IMR-90 (cell line): ENCODE measurements around the gene YPEL1. TPM values are rescaled to one million over a fixed set of nuclear protein-coding genes. Genes with fewer than 3 reads are reported as not detected.

ENCODE experiments used
- ATAC-seq: fragments of 200-7000 bp; cut with Tn5 transposase; 2 replicates; pipeline ENCODE4 v1.9.1; 2020; ENCODE audit warnings: low read depth, mild to moderate bottlenecking, moderate library complexity
- BruUV-seq: library from RNA; stranded (reverse); fragments of 400-500 nt; replicated peaks from 2 replicates; lab custom pipeline; 2021; lab: Mats Ljungman, UMichigan
- CTCF ChIA-PET: fragments of 300-600 bp; formaldehyde crosslinking; extraction: SDS; loops from one replicate; lab custom pipeline; 2021; ENCODE audit warnings: antibody characterized with exemption; lab: Yijun Ruan, JAX
- POLR2A ChIA-PET: fragments of 300-600 bp; sonication (Branson Sonifier 250); formaldehyde crosslinking; loops from one replicate; lab custom pipeline; 2022; ENCODE audit warnings: antibody characterized with exemption; ENCODE audit not compliant: unreplicated experiment; lab: Charles Lee
- DNase-seq: peaks from one replicate; pipeline ENCODE4 v3.0.0; 2013
- H2AFZ ChIP-seq: replicated peaks from 2 replicates; pipeline ENCODE3; 2013; ENCODE audit warnings: low read length, mild to moderate bottlenecking; ENCODE audit not compliant: poor library complexity
- H2AK5ac ChIP-seq: 2 replicates; pipeline ENCODE4 v1.6.1; 2013; ENCODE audit warnings: low read depth, low read length, inconsistent platforms
- H2AK9ac ChIP-seq: replicated peaks from 2 replicates; pipeline ENCODE3; 2013; ENCODE audit warnings: mild to moderate bottlenecking, low read depth, low read length, moderate library complexity; ENCODE audit not compliant: poor library complexity
- H2BK120ac ChIP-seq: 2 replicates; pipeline ENCODE4 v1.6.1; 2013; ENCODE audit warnings: low read depth, low read length, inconsistent platforms
- H2BK15ac ChIP-seq: 3 replicates; pipeline ENCODE4 v1.6.1; 2013; ENCODE audit warnings: low read depth, low read length, inconsistent platforms
- H2BK20ac ChIP-seq: 2 replicates; pipeline ENCODE4 v1.6.1; 2013; ENCODE audit warnings: low read depth, mild to moderate bottlenecking, inconsistent platforms, low read length, moderate library complexity
- H2BK5ac ChIP-seq: 2 replicates; pipeline ENCODE4 v1.6.1; 2013; ENCODE audit warnings: mild to moderate bottlenecking, low read depth, low read length, inconsistent platforms; ENCODE audit not compliant: poor library complexity, severe bottlenecking
- H3K14ac ChIP-seq: replicated peaks from 2 replicates; pipeline ENCODE4 v1.6.1; 2013; ENCODE audit warnings: low read depth, low read length, inconsistent platforms
- H3K18ac ChIP-seq: 2 replicates; pipeline ENCODE4 v1.6.1; 2013; ENCODE audit warnings: low read depth, low read length, control low read depth
- H3K23ac ChIP-seq: 2 replicates; pipeline ENCODE4 v1.6.1; 2013; ENCODE audit warnings: low read depth, low read length, inconsistent platforms
- H3K27ac ChIP-seq: 2 replicates; pipeline ENCODE4 v1.5.1; 2013; ENCODE audit warnings: mild to moderate bottlenecking, control low read depth, low read length; ENCODE audit not compliant: insufficient read depth
- H3K27me3 ChIP-seq: 2 replicates; pipeline ENCODE4 v1.6.1; 2013; ENCODE audit warnings: low read length; ENCODE audit not compliant: control insufficient read depth, insufficient read depth
- H3K36me3 ChIP-seq: 2 replicates; pipeline ENCODE4 v1.6.1; 2013; ENCODE audit warnings: low read length, mixed read lengths; ENCODE audit not compliant: control insufficient read depth, insufficient read depth
- H3K4ac ChIP-seq: 2 replicates; pipeline ENCODE4 v1.6.1; 2013; ENCODE audit warnings: low read depth, low read length, inconsistent platforms
- H3K4me1 ChIP-seq: 2 replicates; pipeline ENCODE4 v1.6.1; 2013; ENCODE audit warnings: low read length, mixed read lengths; ENCODE audit not compliant: control insufficient read depth, insufficient read depth
- H3K4me2 ChIP-seq: 2 replicates; pipeline ENCODE4 v1.6.1; 2013; ENCODE audit warnings: low read depth, mild to moderate bottlenecking, control low read depth, low read length, moderate library complexity
- H3K4me3 ChIP-seq: 2 replicates; pipeline ENCODE4 v1.5.1; 2013; ENCODE audit warnings: low read depth, mild to moderate bottlenecking, control low read depth, low read length, moderate library complexity; ENCODE audit not compliant: insufficient read depth
- H3K56ac ChIP-seq: 2 replicates; pipeline ENCODE4 v1.6.1; 2013; ENCODE audit warnings: low read length, inconsistent platforms; ENCODE audit not compliant: insufficient read depth; ENCODE audit errors: extremely low read depth
- H3K79me1 ChIP-seq, 2 experiments: 2 replicates each; pipeline ENCODE4 v1.6.1; 2013; ENCODE audit warnings: low read length in 2 of 2, inconsistent platforms in 1 of 2, low read depth in 1 of 2
- H3K9ac ChIP-seq: 2 replicates; pipeline ENCODE4 v1.6.1; 2013; ENCODE audit warnings: low read depth, low read length, control low read depth
- H3K9me1 ChIP-seq: 2 replicates; pipeline ENCODE4 v1.6.1; 2013; ENCODE audit warnings: low read length, inconsistent platforms; ENCODE audit not compliant: insufficient read depth
- H3K9me3 ChIP-seq: 2 replicates; pipeline ENCODE4 v1.6.1; 2013; ENCODE audit warnings: low read length; ENCODE audit not compliant: control insufficient read depth, insufficient read depth
- H4K20me1 ChIP-seq: 2 replicates; pipeline ENCODE4 v1.6.1; 2013; ENCODE audit warnings: low read length, inconsistent platforms; ENCODE audit not compliant: insufficient read depth
- H4K5ac ChIP-seq: 2 replicates; pipeline ENCODE4 v1.6.1; 2013; ENCODE audit warnings: mild to moderate bottlenecking, low read depth, low read length, control low read depth
- H4K8ac ChIP-seq, 2 experiments: 2 replicates each; pipeline ENCODE4 v1.6.1; 2013; ENCODE audit warnings: low read depth in 2 of 2, low read length in 2 of 2, control low read depth in 1 of 2, inconsistent platforms in 1 of 2
- H4K91ac ChIP-seq: 2 replicates; pipeline ENCODE4 v1.6.1; 2013; ENCODE audit warnings: low read depth, low read length, inconsistent platforms; ENCODE audit not compliant: insufficient read depth
- MAFK ChIP-seq: IDR thresholded peaks from 2 replicates; pipeline ENCODE4 v1.6.1; 2012; ENCODE audit warnings: low read depth, low read length, improper control_type of control experiment
- NFE2L2 ChIP-seq: fragments of 150-350 bp; IDR thresholded peaks from 2 replicates; pipeline ENCODE4 v1.6.1; 2016; ENCODE audit warnings: low read depth, mild to moderate bottlenecking, low read length
- RCOR1 ChIP-seq: IDR thresholded peaks from 2 replicates; pipeline ENCODE4 v1.6.1; 2012; ENCODE audit warnings: mild to moderate bottlenecking, low read length, improper control_type of control experiment; ENCODE audit not compliant: insufficient replicate concordance
- WGBS, 2 experiments: methylation state at CpG; one replicate each; pipeline versions ENCODE4 v1.1.5 to v1.1.7; 2013; ENCODE audit warnings: missing lambda C conversion rate in 2 of 2; ENCODE audit not compliant: insufficient read length in 1 of 2; ENCODE audit errors: extremely low coverage in 2 of 2; 5-methylcytosine and 5-hydroxymethylcytosine counted together
- dilution Hi-C: fragments of 300-500 bp; cut with HindIII; formaldehyde crosslinking; loops from one replicate; pipeline ENCODE4 v1.14.3; 2018; ENCODE audit warnings: low sequenced_read_pairs; ENCODE audit not compliant: unreplicated experiment
- in situ Hi-C: fragments of 300-500 bp; cut with MboI; formaldehyde crosslinking; loops from 3 replicates; pipeline ENCODE4 v1.14.3; 2019; ENCODE audit warnings: low sequenced_read_pairs, inconsistent platforms, mixed read lengths
- intact Hi-C: fragments of 100-400 bp; cut with micrococcal nuclease; formaldehyde crosslinking; loops from 2 replicates; pipeline ENCODE4 v1.10.0; 2022
- polyA plus RNA-seq, 3 experiments: library from polyadenylated mRNA; depleted of rRNA; stranded (reverse); fragments of >200 nt; gene quantifications; 2 replicates each; pipeline ENCODE4 v1.2.3, GENCODE V29; 2012; ENCODE audit warnings: low replicate concordance in 1 of 3
- total RNA-seq: library from RNA; depleted of rRNA; stranded (reverse); fragments of >200 nt; gene quantifications from 2 replicates; pipeline ENCODE4 v1.2.3, GENCODE V29; 2012

Gene YPEL1
- total and polyA plus RNA-seq, 2 of the 4 experiments (the other 2 are of a cell fraction), result 0.72 to 1.3 TPM

DNA sequence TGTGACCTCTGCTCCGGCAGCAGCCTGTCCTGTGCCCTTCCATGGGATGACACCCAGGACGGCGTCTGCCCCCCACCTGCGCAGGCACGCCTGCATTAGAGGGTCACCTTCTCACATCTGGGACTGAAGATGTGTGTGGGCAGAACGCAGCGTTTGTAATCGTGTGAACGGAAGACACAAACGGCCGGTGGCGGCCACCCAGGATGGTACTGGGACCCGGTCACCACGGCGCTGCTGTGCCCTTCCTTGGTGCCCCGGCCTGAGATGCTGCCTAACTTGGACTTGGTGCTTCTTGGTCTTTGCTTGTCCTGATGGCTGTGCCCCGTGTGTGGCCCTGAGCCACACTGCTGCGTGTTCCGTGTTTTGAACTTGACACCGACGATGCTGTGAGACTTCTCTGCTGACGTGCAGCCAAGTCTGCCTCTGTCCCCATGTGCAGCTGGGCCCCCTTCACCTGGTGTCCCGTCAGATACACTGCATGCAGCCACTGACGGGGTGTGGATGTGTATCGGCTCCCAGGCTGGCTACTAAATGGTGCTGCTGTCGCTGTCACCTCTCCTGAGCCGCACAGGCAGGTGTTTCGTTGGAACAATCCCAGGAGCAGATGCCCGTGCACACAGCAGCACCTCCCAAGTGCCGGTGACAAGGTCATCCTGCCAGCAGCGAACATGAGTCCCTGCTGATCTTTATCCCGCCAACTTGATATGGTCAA, 21.4 kb downstream of the YPEL1 start:
- H3K9me1 ChIP-seq, result peaks cover 14% of the 10 kb centered on the region
- intact Hi-C loops, result loop anchor here (5.0 kb wide), 2 partner anchors 153 to 238 kb away; partner anchors contain the start of genes MAPK1 and PPM1F

More for the DNA sequence above, 21.4 kb downstream of the YPEL1 start:
- Histone ChIP-seq H3K36me3 (peaks cover 2% of the 10 kb centered on the region; the same call in 1 of the 2 replicates), H4K91ac (peak overlapping the region; percentile 44), H3K27ac (no peak overlapping the region), H3K4ac (peak overlapping the region; percentile 64), H3K18ac (no peak overlapping the region), H4K8ac (no peak overlapping the region), H4K5ac (no peak overlapping the region), H2BK5ac (no peak overlapping the region), H2AK5ac (peak overlapping the region; percentile 52; the same call in 1 of the 2 replicates), H3K9me3 (no peaks in the 10 kb centered on the region), H2AK9ac (peak overlapping the region; percentile 85), H2BK120ac (no peak overlapping the region; the same call in 1 of the 2 replicates), H3K27me3 (no peaks in the 10 kb centered on the region), H3K14ac (peak overlapping the region; percentile 72; the same call in 1 of the 2 replicates), H3K56ac (no peak overlapping the region), H2AFZ (peak overlapping the region; percentile 46), H3K4me3 (no peak overlapping the region), H3K23ac (no peak overlapping the region), H3K79me1 (peaks cover 0 to 7% of the 10 kb centered on the region in 2 experiments; a peak in 2 of 4 replicates), H2BK20ac (no peak overlapping the region; the same call in 1 of the 2 replicates), H3K4me2 (no peak overlapping the region), H4K20me1 (no peaks in the 10 kb centered on the region), H3K9ac (no peak overlapping the region), H3K4me1 (peaks cover 5% of the 10 kb centered on the region; the same call in 1 of the 2 replicates), H2BK15ac (no peak overlapping the region; the same call in 2 of the 3 replicates)
- CTCF ChIA-PET, result interaction anchor here (0.7 to 1.1 kb wide), 3 partner anchors 47 to 239 kb away, joined by 3 to 5 read pairs (median 5); partner anchors contain the start of gene PPM1F
- POLR2A ChIA-PET, result no interaction called here
- TF ChIP-seq RCOR1 (no peak), NFE2L2 (no peak), MAFK (no peak)
- dilution Hi-C loops, result no loop called here
- WGBS, 2 experiments, result 88% methylated on average over 20 of the region's 32 CpGs; no CpG with 5 or more reads in 1 of the 2 experiments
- no peak for ATAC-seq
- BruUV-seq, result no TSS peak
- DNase-seq, result no peak
- in situ Hi-C loops, result loop anchor here (5.0 kb wide), 1 partner anchor 223 kb away; no protein-coding TSS in a partner anchor
